GM19023 (cell line): ENCODE measurements around the gene NEB.
"Not testable (repeated sequence)": the region's sequence is repeated elsewhere in the genome, so short reads cannot be mapped to it uniquely, and the experiment has no call there.

Experiments
- ATAC-seq: cut with Tn5 transposase; IDR thresholded peaks from one replicate; pipeline ENCODE4 v1.9.1; 2021; ENCODE audit warnings: mild to moderate bottlenecking, moderate library complexity; ENCODE audit not compliant: unreplicated experiment

Gene NEB

DNA sequence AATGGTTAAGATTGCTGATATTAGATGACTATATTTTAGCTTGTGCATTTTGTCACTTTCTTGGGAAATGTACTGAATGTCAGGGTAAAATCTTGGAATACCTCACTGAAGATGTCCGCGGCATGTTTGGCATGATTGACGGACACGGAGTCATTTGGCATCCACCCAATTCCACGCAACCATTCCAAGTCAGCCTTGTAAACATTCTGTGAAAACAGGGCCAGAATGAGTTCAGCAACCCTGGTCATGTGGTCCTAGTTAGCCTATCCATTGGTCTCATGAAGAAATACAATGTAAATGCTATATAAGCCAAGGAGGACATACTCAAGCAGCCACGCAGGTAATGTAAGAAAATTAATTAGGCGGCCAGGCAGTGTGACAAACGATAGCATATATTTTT lies 165.1 kb downstream of the NEB start:
- ATAC-seq: no peak

DNA sequence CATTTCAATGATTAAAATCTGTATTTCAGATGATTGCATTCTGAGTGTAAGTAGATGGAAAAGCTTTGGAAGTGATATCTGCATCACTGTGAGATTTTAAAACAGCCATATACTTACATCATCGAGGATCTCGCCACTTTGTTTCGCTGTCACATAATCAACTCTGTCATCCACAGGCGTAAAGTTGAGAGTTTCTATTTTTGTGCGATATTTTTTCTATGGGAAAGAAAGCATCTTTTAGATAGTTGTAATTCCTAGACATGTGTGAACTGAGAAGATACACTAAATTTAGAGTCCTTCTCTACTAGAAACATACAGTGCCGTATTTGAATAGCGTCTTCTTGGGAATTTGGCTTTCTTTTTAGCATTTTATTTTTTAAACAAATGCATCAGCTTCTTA lies 165.8 kb downstream of the NEB start:
- no peak for ATAC-seq

DNA sequence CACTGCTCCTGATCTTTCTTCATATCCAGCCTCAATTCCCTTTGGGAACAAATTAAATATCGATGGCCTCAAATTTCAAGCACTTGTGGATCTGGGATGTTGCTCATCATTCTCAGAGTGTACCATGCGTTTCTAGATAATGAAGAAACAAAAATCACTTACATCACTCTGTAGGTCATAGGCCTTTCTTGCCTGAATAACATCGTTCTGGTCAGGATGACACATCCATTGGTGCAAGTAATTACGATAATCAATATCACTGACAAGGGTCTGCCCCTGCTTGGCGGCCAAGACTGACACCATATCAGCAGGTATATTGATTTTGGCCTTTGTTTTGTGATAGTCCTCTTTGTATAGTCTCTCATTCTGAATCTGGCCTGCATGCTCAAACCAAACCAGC lies 167.3 kb downstream of the NEB start:
- no peak for ATAC-seq

DNA sequence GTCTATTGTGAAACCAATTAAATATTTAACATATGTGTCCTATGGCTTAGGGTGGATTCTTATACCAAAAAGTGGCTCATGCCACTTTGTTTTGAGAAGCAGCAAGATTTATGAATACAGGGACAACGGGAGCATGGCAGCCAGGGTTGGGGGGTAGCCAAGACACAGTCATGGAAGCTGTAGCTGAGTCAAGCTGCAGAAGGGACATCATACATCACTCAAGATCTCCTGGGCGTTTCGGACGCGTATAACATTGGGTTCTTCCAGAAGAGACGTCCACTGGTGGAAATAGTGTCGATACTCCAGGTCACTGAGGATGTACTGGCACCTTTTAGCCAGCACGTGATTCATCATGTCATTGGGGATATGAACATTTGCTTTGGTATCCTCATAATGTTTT lies 171.9 kb downstream of the NEB start:
- no peak for ATAC-seq

DNA sequence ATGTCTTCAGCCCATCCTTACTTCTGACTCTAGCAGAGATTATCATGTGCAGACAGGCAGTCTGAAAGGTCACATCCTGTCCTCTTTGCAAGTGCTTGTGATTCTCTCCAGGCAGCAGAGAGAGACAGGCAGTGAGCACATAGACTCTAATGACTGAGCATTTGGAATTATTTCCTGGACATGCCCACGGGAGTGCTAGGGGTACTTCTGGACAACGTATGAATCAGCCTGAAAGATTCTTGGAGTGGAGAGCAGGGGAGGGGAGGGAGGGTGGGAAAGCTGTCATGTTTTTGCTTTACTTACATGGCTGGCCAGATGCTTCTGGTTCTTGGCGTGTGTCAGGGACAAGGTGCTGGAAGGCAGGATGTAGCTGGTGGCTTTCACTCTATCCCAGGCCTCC lies 174.0 kb downstream of the NEB start:
- no peak for ATAC-seq

DNA sequence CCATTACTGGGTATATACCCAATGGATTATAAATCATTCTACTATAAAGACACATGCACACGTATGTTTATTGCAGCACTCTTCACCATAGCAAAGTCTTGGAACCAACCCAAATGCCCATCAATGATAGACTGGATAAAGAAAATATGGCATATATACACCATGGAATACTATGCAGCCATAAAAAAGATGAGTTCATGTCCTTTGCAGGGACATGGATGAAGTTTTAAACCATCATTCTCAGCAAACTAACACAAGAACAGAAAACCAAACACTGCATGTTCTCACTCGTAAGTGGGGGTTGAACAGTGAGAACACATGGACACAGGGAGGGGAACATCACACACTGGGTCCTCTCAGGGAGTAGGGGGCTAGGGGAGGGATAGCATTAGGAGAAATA lies 174.8 kb downstream of the NEB start:
- ATAC-seq: not testable (repeated sequence)

DNA sequence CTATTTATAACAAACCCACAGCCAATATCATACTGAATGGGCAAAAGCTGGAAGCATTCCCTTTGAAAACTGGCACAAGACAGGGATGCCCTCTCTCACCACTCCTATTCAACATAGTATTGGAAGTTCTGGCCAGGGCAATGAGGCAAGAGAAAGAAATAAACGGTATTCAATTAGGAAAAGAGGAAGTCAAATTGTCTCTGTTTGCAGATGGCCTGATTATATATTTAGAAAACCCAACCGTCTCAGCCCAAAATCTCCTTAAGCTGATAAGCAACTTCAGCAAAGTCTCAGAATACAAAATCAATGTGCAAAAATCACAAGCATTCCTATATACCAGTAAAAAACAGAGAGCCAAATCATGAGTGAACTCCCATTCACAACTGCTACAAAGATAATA lies 176.4 kb downstream of the NEB start:
- ATAC-seq: not testable (repeated sequence)

DNA sequence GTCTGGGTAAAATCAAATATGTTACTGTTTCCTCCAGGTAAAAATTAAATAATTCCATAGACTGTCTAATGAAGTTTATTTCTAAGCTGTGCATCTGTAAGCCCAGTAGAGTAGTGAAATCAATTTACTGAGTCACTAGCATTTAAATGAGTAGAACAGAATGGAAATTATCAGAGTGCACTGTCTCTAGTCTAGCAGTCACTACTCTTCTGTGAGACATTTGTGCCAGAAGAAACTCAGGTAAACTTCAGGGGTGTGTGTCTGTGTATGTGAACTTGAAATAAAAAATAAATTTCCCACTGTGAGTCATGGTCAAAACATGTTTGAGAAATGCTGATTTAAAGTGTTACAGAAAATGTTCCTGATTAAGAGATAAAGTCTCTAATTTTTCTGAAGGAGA lies 178.2 kb downstream of the NEB start:
- ATAC-seq: no peak

DNA sequence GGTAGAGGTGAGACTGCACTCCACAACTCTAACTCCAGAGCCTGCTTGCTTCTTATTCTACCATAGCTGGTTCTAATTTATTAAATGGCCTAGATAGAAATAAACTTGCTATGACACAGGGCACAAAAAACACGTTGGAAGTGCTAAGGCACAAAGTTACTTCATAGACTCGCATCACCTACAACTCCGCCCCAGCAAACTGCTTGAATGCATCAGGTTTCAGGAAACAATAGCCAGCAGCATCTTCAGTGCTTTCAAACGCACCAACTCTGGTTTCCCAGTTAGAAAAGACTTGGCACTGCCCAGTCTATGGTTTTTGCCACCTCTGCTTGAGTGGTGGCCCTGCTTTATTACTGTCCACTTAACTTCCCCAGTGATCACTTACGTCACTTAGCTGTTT lies 182.0 kb downstream of the NEB start:
- ATAC-seq: no peak

DNA sequence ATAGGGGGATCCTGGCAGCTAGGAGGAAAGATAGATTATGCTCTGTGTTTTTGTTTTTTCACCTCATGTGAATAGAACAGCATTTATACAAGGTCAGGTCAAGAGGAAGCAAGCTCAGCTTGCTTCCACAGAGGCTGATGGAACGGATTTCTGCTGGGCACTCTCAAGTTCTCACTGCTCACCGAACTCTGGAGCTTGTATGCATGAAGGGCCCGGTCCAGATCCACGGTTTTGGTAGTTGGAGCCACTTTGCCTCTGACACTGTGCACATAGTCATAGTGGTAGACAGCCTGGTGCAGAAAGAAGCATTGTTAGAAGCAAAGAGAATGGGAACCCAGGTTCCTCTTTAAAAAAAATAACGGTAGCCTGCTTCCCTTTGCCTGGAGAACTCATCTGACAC lies 182.7 kb downstream of the NEB start:
- ATAC-seq: no peak

DNA sequence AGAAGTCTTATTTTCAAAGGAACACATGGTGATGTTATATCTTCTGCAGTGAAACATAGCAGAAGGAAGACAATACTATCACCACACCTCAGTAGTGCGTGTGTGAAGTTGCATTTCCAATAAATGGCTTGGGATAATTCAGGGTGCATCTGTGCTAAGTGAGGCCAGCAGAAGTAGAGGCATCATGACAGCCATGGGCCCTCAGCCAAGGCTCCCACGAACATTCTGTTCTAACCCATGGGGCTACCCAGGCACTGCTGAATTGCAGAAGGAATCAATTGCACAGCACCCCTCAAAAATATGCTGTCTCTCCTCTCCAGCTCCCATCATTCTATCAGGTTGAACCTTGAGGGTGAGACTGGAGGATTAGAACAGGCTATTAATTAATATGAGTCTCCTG lies 185.1 kb downstream of the NEB start:
- ATAC-seq: no peak

DNA sequence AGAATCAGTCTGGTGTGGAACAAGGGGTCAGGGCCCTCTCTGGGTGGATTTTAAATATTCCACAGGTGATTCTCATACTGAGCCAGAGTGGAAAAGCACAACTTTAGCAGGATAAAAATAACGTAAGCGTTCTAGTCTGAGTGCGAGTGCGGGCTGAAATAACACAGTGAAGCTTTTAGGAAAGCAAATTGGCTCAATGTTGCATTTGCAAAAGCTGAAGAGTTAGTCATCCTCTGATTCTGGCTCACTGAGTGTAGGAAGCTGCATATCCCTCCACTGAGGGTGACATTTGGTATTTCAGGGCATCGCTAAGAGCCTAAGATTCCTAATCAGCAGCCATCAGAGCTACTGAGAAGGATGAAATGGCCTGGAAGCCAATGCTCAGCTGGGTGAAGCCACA lies 189.8 kb downstream of the NEB start:
- no peak for ATAC-seq

DNA sequence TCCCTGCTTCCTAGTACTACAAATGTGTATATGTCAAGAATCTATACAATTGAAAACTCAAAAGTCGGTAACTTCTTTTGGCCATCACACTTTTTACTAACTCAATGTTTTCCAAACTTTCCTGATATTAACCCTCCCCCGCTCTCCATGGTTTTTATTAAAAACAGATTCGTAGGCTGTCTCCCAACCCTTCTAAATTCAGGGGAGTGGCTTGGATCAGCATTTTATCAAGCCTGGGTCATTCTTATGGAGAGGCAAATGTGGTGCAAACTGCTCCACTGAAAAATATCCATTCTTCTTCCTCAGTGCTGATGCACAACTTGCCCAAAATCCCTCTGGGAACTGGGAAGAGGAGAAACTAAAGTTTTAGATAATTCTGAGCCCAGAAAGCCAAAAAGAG lies 190.4 kb downstream of the NEB start:
- no peak for ATAC-seq

DNA sequence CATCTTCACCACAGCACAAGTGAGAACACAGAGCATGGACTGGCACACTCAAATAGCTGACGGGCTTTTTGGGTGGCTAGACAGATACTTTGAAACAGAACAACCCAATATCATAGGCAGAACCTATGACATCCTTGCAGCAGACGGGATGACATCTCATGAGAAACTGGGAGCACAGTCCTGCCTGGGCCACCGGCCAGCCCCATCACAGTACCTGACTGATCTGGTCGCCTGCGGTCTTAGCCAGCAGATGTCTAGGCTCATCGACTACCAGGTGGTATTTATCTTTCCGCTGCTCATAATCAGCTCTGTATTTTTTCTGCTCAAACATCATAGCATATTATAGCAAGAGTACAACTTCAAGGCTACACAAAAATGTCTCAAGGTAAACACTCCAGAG lies 200.3 kb downstream of the NEB start:
- no peak for ATAC-seq

DNA sequence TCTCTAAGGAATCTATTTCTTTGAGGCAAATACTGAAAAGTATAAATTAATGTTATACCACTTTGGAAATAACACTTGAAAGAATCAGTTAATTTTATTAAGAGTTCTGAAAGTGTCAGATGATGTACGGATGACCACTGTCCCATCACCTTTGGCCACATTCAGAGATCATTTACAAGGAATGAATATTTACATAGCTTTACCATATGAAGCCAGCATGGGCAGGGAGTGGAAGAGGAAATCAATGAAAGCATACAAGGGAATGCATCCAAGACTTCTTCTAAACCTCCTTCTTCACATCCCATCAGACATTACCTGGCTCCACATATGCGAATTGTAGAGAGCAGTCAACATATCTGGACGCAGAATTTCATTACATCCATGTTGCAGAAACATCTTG lies 201.1 kb downstream of the NEB start:
- no peak for ATAC-seq

DNA sequence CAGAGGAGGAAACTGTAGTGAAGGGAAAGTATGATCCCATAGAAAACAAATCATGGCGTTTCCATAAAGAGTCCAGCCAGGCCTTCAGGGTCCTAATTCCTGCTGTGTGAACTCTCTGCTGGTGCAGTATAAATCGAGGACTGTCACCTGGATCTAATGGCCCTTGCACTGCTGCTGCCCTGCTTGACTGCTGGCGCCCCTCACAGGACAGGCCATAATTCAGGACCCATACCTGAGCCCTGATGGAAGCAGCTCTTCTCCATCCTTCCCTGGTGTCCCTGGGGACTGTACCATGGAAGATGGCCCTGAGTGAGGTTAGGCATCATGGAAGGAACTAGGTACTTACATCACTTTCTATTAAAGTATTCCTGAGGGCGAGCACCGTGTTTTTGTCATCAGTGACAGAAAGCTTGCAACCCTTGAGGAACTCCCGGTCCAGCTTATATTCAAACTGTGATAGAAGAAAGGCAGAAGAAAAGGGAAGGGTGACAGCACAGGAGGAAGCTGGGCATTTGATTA lies 207.6 kb downstream of the NEB start:
- no peak for ATAC-seq

DNA sequence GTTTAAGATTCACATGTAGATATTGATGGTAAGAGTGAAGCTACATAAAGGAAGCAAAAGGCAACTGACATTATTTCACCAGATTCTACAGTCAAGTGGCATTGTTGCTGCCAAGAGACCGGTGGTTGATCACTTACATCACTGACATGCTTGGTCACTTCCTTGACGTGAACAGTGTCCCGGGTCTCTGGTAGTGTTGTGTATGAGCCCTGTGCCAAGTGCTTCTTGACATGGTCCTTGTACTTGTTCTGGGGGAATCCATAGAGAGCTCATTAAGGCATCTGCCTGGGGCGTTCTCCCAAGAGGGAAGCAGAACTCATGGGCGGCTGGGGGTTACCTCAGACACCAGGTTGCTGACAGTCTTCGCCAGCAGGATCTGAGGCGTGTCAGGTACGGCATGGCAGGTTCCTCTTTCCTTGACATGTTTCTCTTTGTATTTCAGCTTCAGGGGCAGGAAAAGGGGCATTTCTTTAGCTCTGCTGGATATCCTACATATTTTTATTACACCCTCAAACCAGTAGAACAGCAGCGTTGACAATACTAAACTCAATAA lies 208.4 kb downstream of the NEB start:
- ATAC-seq: no peak

DNA sequence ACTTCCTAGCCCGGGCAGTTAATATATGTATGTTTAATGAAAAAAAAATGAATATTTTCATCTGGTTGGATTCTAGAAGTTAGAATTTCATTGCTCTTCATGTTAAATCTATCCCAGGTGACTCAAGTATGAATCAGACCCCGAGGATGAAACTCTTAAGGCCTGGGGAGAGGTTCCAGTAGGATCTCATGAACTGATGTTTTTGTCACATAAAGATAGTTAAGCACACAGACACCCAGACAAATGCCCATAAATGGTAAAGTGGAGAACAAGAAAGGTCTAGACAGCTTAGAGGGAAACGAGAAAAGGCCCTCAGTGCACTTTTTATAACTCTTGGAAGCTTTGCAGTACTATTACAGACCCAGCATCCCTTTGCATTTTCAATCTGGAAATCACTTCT lies 210.4 kb downstream of the NEB start:
- no peak for ATAC-seq

DNA sequence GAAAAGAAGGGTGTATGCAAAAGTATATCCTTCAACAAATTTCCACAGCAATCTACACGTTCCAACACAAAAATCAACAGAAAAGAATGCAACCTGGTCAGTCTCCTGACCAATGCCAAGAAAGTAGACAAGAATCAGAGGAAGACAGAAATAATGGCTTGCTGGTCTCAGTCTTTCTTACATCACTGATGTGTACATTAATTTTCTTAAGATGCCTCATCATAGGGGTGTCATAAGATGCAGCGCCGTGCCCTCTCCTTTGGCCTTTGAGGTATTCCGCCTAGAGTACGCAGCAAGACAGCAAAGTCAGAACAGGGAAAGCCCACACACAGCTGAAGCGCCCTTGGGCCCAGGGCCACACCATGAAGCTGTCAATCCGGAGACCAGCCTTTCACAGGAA lies 211.7 kb downstream of the NEB start:
- ATAC-seq: no peak

DNA sequence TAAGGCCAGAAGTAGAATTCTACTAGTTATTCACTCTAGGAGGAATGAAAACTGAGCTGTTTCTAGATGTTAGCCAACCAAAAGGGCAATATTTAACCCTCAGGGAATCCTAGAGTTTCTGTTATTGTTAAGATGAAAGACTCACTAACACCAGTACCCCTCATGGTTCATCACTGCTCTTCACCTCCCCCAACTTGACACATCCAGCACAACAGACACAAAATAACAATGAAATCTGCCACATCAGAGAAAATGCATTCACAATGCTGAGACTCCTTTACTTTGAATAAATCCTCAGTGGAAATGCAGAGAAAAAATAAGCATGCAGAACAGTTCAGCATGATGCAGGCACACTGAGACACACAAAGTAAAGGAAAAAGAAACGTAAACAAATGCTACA lies 213.3 kb downstream of the NEB start:
- no peak for ATAC-seq

DNA sequence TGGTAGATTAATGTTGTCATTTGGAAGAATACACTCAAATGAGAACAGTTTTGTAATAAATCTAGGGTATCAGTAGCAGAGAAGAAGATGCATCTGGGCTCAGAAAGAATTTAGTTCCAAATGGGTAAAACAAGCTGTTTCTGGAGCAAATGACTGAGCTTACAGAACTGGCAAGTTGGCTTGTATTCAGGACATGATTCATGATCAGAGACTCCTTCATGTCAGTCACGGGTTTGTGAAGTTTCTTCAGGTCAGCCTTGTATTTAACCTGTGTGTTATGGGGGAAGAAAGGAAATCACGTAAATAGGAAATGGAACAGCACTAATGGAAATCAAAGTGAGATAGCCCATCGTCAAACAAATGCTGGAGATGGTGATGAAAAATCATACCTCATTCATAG lies 215.5 kb downstream of the NEB start:
- no peak for ATAC-seq

DNA sequence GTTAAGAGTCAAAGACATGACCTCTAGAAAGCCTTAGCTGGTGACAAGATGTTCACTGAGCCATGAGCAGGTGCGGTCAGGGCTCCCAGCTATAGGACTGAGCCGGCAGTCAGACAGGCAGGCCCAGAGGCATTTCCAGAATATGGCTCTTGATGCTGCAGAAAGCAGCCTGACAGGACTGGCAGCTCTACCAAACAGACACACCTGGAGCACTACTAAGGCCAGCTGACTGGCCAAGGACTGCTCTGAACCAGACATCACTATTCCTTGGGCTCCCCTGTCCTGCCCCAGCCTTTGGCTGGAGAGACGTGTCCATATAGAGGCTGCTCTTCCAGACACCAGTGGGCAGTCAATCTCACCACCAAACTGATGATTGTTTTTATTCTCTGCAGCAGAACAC lies 225.8 kb downstream of the NEB start:
- no peak for ATAC-seq

DNA sequence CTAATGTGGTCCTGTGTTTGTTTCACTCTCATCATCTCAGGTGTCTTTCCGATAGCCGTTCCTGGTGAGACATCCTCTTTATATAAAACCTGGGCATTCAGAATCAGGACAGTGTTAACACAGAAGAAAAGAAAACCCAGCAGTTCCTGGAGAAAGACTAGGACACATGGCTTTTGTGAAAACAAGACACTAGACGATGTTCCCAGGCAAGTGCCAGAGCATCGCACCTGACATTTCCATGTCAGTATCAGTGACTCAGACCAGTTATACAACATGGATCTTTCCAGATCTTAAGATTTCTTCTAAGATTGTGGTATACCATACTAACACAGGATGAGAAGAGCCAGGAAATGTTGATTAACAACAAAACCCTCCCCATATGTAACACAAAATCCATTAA lies 228.1 kb downstream of the NEB start:
- ATAC-seq: no peak

DNA sequence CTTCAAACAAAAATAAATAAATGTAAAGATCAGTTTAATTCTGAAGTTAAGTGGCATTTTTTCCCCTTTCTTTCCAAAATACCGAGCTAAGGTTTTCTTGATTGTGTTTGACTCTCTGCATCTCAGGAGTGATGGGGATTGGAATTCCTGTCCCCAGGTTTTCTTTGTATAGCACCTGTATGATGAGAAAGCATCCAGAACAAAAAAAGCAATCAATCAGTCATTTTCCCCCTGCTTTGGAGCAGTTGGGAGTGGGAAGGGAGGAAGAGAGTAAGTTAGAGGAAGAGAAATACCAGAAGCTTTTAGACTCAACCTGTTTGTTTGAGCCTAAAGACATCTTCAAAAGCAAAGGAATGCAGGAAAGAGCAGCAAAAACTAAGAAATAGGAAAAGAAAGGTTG lies 236.1 kb downstream of the NEB start:
- no peak for ATAC-seq
